Medulla oblongata (tissue), 1 donor: Measurements from ENCODE around the gene CHURC1.

ENCODE experiments used
- DNase-seq: peaks from one replicate; pipeline ENCODE4 v3.0.0-alpha.2; 2015; ENCODE audit errors: extremely low spot score

CHURC1 gene

DNA sequence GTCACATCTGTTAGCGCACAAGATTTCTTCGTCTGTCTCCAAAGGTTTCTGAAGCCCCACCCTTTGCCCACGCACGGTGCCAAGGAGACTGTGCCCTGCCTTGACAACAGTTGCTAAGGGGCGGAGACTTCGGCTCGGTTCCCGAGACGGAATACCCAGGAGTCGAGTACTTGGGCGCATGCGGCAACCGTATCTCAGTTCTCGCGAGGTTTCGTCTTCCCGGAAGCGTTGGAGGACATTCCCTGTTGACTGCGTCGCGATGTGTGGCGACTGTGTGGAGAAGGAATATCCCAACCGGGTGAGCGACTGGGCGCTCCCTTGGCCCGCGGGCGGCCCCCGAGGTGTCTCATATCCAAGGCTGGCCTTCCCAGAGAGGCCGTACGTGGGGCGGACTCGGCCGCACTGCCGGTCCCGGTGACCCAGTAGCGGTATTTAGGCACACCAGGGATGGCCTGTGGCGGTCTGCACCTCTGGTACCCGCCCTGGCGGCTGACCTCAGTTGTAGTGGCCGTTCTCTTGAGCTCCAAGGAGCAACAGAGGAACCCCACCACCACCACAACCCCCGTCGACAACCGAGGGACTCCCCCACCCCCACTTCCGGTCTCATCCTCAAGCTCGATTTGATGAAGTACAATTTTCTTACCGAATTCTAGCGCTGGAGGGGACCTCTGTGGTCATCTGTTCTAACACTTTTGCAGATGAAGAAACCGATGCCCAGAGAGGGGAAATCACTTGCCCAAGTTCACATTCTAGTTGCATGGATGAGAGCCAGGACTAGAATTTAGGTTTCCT is at the start of gene CHURC1:
TSS of gene CHURC1 (plus strand) at position 219 of the 792 bp plus-strand sequence. CDS start at position 260, 41 bp downstream.
- DNase-seq, result peak; percentile 99

DNA sequence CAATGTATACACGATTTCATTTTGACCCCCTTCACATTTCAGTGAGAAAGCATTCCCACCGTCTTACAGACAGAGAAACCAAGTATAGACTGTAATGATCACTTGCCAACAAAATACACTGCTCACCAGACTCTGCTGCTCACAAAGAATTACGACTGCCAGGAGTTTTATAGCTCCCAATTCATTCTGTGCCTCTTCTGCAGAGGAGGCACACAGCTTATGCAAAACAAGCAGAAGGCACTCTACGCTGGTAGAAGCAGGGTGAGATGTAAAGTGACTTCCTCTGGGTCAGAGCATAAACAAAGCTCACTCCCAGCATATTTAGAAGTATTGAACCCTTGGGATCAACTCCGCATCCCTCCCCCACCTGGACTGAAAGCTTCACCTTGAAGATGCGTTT is 49.1 kb upstream of the CHURC1 start:
- DNase-seq, result no peak

DNA sequence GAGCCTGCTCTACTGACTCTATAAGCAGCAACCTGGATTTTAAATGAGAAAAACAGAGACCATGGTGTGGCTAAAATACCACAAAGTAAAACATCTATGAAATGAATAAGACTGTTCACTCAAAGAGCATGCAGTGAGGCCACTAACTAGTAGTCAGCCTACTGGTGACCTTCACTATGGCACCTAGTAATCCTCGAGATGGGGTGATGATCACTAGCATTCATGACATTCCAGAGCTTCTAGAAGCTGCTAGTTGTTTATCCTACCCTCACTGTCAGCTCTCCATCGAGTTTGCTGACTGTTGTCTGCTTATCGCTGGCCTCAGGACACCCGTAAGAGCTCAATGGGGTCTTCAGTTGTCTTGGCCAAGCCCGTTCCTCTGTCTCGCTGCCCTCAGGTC is 48.3 kb upstream of the CHURC1 start:
- no peak for DNase-seq

DNA sequence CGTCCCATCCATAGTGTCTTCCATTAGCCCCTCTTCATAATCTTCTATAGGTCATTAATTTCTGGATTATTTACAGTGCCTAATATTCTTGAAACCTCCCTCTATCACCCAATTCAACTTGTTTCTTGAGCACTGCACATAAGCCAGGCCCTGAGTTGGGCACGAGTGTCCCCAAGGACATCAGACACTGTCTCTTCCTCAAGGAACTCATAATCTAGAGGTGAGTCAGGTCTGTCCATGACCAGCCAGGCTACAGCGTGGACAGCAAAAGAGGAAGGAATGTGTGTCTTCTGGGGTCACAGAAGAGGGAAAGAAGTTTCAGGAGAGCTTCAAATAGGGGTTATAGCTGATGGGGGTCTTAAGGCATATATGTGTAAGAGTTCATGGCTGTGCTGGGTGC is 47.1 kb upstream of the CHURC1 start:
- DNase-seq, result no peak

DNA sequence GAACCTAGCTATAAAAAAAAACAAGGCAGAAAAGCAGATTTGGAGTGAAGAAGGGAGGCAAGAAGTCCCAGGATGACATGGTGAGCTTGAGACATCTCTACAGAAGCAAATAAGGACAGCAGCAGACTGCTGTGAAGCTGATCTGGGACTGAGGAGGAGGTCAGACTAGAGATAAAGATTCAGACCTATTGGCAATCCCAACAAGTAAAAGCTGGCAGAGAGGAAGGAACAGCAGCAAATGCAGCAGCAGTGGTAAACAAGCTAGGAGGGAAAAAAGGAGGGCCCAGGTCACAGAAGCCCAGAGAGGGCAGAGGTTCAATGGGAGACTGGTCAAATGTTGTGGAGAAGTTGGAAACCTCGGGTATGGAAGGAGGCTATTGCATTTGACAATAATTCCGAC is 45.9 kb upstream of the CHURC1 start:
- DNase-seq, result no peak

DNA sequence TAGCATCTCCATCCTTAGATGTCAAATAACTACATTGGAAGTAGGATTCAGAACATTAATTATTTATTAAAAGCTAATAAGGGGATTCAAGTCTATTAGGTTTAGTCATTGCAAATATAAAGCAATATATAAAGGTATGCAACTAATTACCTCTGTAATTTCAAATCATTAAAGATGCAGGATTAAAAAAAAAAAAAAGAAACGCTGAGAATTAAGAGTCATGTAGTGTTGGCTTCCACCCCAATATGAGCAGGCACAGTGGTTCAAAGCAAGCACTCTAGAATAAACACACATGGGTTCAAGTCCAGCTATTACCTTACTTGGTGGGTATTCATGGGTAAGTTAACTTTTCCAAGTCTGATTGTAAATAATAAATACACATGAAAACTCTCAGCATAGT is 45.4 kb upstream of the CHURC1 start:
- DNase-seq, result no peak

DNA sequence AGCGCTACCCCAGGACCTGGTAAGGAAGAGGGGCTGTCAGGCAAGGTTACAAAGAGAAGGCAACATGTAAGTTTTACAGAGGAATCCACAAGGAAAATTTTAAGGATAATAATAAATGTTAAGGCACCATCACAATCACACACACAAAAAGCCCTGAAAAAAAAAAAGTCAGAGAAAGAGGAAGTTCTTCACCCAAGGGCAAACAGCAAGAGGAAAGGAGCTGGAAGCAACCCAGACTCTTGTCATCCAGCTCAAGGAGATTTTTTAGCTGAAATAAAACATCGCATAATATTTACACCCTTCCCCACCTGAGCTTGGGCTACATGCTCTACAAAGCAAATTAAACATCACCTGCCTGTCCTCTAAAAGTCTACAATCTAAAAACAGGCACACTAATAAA is 44.1 kb upstream of the CHURC1 start:
- DNase-seq, result no peak

DNA sequence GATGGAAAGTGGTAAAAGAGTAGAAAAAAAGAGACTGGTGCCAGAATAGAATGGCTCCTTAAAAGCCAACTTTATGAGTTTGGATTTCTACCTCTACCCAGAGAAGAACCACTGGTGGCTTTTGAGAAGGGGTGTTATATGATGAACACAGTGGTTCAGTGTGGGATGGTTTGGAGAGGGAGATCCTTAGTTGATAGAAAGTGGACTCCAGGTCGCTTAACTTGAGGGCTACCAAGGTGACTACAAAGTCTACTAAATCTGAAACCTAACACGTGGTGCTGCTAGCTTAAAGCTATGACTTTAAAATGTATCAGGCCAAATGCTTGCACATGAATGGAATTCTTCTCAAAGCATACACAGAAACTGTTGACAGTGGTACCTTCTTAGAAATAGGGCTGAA is 42.9 kb upstream of the CHURC1 start:
- no peak for DNase-seq

DNA sequence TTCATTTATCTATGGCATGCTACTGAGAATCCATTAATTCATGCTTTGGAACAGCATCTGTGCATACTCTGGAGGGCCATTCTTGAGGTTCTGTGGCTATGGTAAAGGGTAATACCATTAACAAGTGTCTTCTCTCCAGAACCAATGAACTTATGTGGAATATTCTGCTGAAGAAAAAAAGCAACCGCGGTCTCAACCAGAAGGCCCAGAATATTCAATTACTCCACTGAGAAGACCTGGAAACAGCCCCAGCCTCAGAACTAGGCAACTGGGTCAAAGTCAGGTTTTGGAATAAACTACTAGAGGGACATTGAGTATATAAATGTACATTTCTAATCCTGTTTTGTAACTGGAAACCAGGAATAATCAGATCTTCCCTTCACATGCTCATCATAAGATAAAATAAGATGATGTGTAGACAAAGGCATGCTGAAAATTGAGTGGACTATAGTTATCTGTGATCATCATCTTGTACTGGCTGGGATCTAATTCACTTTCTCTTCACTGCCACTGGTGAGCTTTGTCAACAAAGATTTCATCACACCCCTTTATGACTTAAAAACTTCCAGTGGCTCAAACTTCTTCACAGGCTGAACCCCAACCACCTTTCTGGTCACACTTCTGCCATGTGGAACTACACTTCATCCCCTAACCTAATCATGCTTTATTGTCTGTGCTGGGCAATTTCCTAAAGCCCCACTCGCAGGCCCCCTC is 40.6 kb upstream of the CHURC1 start:
- DNase-seq, result no peak

DNA sequence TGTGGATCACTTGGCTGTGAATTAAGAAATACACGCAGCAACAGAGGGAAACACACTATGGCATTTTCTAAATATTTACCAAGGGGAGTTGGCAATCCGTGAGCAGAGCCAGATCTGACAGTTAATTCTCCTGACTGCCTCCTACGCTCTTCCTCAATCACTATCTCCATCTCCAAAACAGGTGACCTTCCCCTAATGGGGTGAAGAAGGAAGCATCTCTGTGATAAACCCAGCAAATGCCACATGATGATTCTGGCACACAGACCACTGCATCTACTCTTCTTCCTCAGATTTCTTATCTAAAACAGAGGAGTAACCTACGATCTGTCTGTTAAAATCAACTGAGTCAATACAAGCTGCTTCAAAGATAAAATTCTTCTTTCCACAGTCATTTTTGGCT is 38.9 kb upstream of the CHURC1 start:
- DNase-seq, result no peak

DNA sequence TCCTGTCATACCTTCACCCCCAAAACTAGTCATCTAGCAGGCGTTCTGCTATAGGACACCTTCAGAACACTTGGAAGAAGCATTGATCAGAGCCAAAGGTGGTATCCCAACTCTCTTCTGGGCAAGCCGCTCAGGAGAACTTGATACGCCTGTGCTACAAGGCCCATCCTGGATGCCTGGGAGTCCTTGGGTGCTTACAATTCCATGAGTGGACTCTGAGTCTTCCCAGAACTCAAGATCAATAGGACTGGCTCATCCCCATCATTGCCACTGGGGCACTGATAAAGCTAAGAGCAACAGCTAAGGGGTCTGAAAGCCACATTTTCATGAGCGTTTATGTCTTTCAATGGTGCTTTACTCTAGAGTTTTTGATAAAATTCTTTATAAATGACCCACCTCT is 36.4 kb upstream of the CHURC1 start:
- no peak for DNase-seq

DNA sequence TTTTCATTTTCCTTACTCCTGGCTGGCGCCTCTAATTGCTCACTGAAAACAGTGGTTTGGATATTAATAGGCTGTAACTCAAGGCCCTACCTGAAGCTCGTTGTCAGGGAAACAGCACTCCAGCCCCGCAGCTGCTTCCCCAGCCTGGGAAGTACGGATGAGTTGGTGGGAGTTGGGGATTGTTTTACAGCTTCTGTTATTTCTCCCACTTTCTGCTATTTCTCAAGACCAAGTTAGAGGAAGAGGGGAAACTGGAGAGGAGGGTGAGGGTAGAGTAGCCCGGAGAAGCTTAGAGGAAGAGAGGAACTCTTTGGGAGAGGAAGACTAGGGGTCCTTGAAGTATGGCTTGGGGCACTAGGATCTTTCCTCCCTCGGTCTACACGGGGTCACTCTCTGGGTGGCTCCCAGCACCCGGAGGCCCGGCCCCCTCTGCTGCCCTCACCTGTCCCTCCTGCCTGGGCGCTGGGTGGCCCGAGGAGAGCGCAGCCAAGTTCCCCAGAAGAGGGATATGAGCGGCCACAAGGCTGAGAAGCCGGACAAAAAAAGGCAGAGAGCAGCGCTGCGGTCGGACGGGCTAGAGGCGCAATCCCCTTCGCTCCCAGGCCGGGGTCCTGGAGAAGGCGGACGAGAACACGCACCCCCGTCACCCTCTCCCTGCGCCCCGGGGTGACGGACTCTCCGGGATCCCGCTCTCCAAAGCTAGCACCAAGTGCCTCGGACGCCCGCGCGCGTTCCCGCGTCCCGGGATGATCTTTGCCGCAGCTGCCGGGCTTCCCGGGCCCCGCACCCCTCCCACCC is 35.2 kb upstream of the CHURC1 start:
- no peak for DNase-seq

DNA sequence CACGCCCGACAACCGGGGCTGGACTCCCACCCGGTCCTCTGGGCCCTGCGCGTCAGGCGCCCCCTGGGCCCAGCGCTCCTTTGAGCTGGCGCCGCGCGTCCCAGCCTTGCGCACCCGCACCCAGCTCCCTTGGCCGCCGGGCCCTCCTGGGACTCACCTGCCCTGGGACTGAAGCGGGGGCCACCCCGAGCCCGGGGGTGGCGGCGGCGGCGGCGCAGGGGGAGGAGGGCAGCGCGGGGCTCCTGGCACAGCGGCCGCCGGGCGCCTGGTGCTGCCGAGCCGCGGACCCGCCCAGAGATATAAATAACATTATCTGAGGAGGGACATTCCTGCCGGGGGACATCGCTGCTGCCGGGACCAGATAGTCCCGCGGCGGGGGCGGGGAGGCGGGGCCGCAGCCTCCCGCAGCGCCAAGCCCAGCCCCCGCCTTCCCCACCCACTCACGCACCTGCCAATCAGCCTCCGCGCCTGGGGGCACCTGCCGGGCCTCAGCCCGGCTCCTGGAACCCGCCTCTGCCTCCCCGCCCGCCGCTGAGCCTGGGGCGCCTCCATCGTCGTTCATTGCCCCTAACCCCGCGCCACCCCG is 34.5 kb upstream of the CHURC1 start, which contains the start of gene SPTB:
TSS of gene SPTB (minus strand) at position 273 of the 586 bp plus-strand sequence. CDS start 56,813 bp downstream, outside the sequence.
- no peak for DNase-seq

DNA sequence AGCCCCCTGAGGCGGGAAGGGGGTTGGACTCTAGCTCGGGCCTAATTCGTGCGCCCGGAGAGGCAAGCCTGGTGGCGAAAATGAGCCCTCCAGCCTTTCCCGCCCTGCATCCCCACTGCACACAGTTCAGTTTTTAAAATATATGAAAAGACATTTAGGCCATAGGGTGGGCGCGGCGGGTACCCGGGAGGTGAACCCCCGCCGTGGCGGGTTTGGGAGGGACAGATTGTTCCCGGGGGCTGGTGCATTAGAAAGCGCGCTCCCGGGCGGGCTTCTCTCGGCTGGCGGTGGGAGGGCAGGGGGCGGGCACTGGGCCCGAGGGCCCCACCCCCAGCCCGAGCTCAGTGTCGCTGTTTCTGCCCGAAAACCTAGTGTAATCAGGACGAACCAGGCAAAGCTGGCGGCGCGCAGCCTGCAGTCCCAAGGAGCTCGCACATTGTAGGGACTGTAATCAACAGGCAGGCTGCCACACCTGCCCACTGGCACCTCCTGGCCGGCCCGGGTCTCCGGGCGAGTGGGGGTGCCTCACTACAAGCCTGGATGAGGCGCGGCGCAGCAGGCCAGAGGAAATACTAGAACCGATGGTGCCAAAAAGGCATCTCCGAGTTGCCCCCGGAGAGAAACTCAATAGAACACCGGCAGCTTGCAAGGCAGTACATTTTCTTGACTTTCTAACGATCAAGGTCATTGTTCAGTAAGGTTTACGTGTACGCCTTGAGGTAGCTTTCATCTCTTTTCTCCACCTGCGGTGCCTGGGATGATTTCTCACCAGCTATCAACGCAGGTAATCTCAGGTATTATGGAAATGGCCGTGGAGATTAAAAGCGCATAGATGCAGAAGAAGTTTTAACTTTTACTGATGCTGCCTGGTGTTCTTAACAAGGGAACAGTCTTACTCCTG is 33.8 kb upstream of the CHURC1 start:
- no peak for DNase-seq

DNA sequence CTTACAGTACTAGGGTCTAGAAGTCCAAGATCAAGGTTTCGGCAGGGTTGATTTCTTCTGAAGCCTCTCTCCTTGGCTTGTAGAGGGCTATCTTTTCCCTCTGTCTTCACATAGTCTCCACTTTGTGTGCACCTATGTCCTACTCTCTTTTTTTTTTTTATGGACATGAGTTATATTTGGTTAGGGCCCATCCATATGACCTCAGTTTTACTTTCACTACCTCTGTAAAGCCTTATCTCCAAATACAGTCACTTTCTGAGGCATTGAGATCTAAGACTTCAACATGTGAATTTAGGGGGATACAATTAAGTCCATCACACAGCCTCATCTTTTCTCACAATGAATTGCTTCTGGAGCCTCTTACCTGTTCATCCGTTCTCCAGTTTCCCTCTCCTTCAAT is 28.7 kb upstream of the CHURC1 start:
- no peak for DNase-seq

DNA sequence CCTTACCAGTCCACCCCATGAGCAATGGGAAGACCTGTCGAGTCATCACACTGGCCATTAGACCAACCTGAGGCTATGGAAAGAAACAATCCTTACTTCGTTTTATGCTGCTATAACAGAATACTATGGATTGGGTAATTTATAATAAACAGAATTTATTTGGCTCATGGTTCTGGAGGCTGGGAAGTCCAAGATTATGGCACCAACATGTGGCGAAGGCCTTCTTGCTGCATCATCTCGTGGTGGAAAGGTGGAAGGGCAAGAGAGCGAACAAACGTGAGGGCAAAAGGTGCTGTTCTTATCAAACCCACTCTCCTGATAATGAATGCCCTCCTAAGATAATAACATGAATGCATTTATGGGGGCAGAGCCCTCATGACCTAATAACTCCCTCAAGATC is 24.9 kb upstream of the CHURC1 start:
- no peak for DNase-seq

DNA sequence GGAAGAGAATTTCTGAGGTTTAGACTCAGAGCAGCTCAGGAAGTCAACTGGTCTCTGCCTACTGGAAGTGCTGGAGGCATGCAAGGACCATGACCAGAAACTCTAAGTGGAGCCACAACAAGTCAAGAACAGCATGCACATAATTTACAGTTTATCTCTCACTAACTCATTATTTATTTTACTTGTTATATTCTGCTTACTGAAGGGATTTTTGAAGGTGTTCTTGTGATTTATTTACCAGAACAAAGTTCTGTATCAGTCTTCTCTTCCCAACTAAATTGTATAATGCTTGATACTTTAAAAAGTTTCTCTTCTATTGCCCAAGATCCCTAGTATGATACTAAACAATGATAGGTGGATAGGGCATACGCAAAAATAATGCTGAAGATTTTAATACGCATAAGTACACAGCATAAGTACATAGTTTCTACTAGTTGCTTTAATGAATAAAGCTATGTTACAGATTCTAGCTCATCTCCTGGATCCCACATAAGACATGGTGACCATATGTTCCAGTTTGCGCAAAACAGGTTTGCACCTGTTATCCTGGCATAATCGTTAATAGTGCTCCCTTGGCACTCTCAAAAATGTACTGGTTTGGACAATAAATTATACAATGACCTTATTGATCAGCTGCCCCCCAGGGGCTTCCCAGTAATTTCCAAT is 22.9 kb upstream of the CHURC1 start:
- DNase-seq, result no peak

DNA sequence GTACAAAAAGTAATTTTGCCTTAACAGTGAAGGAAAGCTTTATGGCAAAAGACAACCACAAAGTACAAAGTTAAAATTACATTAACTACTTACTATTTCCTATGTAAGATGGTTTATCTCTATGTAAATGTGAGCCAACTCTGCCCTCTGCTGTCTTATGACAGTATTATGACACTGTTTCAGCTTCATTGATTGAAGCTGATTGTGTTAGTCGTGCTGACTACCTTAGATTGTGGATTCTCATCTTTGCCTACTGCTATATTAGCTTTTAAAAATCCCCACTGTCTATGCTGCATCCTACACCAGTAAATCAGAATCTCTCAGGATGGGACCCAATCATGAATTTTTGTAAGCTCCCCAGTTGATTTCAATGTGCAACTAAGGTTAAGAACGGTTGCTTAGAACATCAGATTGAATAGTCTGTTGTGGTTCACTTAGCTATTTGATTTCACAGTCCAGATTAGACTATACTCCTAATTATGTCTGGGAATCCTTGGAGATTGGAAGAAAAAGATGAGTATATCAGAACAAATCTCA is 22.3 kb upstream of the CHURC1 start:
- DNase-seq, result peak; percentile 79

DNA sequence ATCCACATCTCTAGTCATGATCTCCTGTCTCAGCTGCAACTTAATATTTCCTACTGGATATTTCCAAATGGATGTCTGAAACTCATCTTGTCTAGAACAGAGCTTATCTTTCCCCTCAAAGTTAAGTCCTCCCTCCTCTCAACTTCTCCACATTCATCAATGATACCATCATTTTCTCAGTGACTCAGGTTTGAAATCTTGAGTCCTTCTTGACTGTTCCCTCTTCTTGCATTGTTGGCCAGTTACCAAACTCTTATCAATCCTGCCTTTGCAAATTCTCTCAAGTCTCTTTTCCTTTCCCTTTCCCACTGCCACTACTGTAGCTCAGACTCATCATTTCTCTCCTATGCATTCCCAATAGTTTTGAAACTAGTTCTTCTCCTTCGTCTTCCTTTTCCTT is 14.3 kb upstream of the CHURC1 start:
- no peak for DNase-seq

DNA sequence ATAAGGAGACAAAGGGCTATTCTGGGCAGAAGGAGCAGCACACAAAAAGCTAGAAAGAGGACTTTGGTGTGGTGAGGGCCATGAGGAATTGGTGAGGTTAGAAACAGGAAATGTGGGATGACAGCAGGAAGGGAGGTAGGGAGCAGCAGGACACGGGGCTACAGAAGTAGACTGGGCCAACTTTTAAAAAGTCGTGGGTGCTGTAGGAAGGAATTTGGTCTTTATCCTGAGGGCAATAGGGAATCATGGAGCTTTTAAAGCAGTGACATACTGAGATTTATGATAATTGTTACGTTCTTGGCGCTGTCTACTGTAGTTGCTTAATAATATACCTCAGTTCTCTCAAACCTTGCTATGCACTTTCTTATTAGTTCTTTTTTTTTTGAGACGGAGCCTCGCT is 8.2 kb upstream of the CHURC1 start:
- no peak for DNase-seq
